ENCODE measurements around the gene CCDC192.

Gene CCDC192

GRCh38 chr5:127951791-127952190 is 248.6 kb downstream of the CCDC192 start:
- Histone ChIP-seq H3K4me1 (ENCODE audit: insufficient read depth, low read length, poor library complexity, severe bottlenecking) (no peaks in the 10 kb centered on the region), H3K36me3 (ENCODE audit: insufficient read depth, low read length) (no peaks in the 10 kb centered on the region), H3F3A (ENCODE audit: low read depth) (no peaks in the 10 kb centered on the region)

GRCh38 chr5:127957183-127957582 is 254.0 kb downstream of the CCDC192 start:
- Histone ChIP-seq H3K79me2 (ENCODE audit: insufficient read depth, low read length) (no peaks in the 10 kb centered on the region), H3K27me3 (ENCODE audit: insufficient read depth, low read length, poor library complexity, severe bottlenecking) (no peaks in the 10 kb centered on the region), H3K4me3 (ENCODE audit: low read length, poor library complexity, severe bottlenecking) (no peak overlapping the region), H2AFZ (ENCODE audit: low read length) (no peak overlapping the region), H3K9me3 (ENCODE audit: insufficient read depth, low read depth, low read length) (no peaks in the 10 kb centered on the region), H3K4me1 (ENCODE audit: insufficient read depth, low read length, poor library complexity, severe bottlenecking) (peaks cover 28% of the 10 kb centered on the region), H3K36me3 (ENCODE audit: insufficient read depth, low read length) (no peaks in the 10 kb centered on the region), H3K4me2 (ENCODE audit: low read depth, low read length, poor library complexity, severe bottlenecking) (no peak overlapping the region), H4K20me1 (ENCODE audit: insufficient read depth, low read length, poor library complexity, severe bottlenecking) (no peaks in the 10 kb centered on the region), H3K9me2 (replicated peaks; ENCODE audit: low read depth, low read length) (no peaks in the 10 kb centered on the region), H3K9ac (ENCODE audit: low read depth, low read length, poor library complexity, severe bottlenecking) (no peak overlapping the region), H3F3A (ENCODE audit: low read depth) (no peaks in the 10 kb centered on the region)
- TF ChIP-seq CTCF (conservative IDR thresholded peaks at IDR 0.05; ENCODE audit: low read length) (no peak), EZH2phosphoT487 (IDR thresholded peaks at IDR 0.05; ENCODE audit: borderline replicate concordance) (no peak)

More at GRCh38 chr5:127951791-127952190, 248.6 kb downstream of the CCDC192 start:
- TF ChIP-seq EZH2phosphoT487 (IDR thresholded peaks at IDR 0.05; ENCODE audit: borderline replicate concordance) (no peak), CTCF (conservative IDR thresholded peaks at IDR 0.05; ENCODE audit: low read length) (no peak)
- H3K4me3 ChIP-seq (ENCODE audit: low read length, poor library complexity, severe bottlenecking) = no peak overlapping the region
- no peak overlapping the region for H3K9ac ChIP-seq (ENCODE audit: low read depth, low read length, poor library complexity, severe bottlenecking)
- H2AFZ ChIP-seq (ENCODE audit: low read length) = no peak overlapping the region
- no peaks in the 10 kb centered on the region for H3K27me3 ChIP-seq (ENCODE audit: insufficient read depth, low read length, poor library complexity, severe bottlenecking)
- no peaks in the 10 kb centered on the region for H3K79me2 ChIP-seq (ENCODE audit: insufficient read depth, low read length)
- no peaks in the 10 kb centered on the region for H4K20me1 ChIP-seq (ENCODE audit: insufficient read depth, low read length, poor library complexity, severe bottlenecking)
- no peaks in the 10 kb centered on the region for H3K9me2 ChIP-seq (replicated peaks; ENCODE audit: low read depth, low read length)
- H3K9me3 ChIP-seq (ENCODE audit: insufficient read depth, low read depth, low read length) = no peaks in the 10 kb centered on the region
- H3K4me2 ChIP-seq (ENCODE audit: low read depth, low read length, poor library complexity, severe bottlenecking) = no peak overlapping the region

- H3K79me2 ChIP-seq (ENCODE audit: insufficient read depth, low read length) = no peaks in the 10 kb centered on the region
Observed at GRCh38 chr5:127957701-127958239, 254.6 kb downstream of the CCDC192 start.

More at GRCh38 chr5:127957701-127958239, 254.6 kb downstream of the CCDC192 start:
- peaks cover 28% of the 10 kb centered on the region for H3K4me1 ChIP-seq (ENCODE audit: insufficient read depth, low read length, poor library complexity, severe bottlenecking)
- H3K9ac ChIP-seq (ENCODE audit: low read depth, low read length, poor library complexity, severe bottlenecking) = no peak overlapping the region
- no peak overlapping the region for H2AFZ ChIP-seq (ENCODE audit: low read length)
- H3K27me3 ChIP-seq (ENCODE audit: insufficient read depth, low read length, poor library complexity, severe bottlenecking) = no peaks in the 10 kb centered on the region
- no peak overlapping the region for H3K4me3 ChIP-seq (ENCODE audit: low read length, poor library complexity, severe bottlenecking)
- H3K4me2 ChIP-seq (ENCODE audit: low read depth, low read length, poor library complexity, severe bottlenecking) = no peak overlapping the region
- H3K36me3 ChIP-seq (ENCODE audit: insufficient read depth, low read length) = no peaks in the 10 kb centered on the region
- no peaks in the 10 kb centered on the region for H4K20me1 ChIP-seq (ENCODE audit: insufficient read depth, low read length, poor library complexity, severe bottlenecking)
- no peak for TF ChIP-seq EZH2phosphoT487 (IDR thresholded peaks at IDR 0.05; ENCODE audit: borderline replicate concordance)
- TF ChIP-seq CTCF (conservative IDR thresholded peaks at IDR 0.05; ENCODE audit: low read length) = no peak
- no peaks in the 10 kb centered on the region for H3F3A ChIP-seq (ENCODE audit: low read depth)
- no peaks in the 10 kb centered on the region for H3K9me3 ChIP-seq (ENCODE audit: insufficient read depth, low read depth, low read length)
- no peaks in the 10 kb centered on the region for H3K9me2 ChIP-seq (replicated peaks; ENCODE audit: low read depth, low read length)

All from Loucy (cell line).